K562 (cell line): ENCODE results near the gene SYTL2. TPM values are rescaled to one million over a fixed set of nuclear protein-coding genes. Genes with fewer than 3 reads are reported as not detected.

Experiments used
- ATAC-seq: fragments of 200-7000 bp; cut with Tn5 transposase; 3 replicates; pipeline ENCODE4 v1.9.1; 2020; ENCODE audit warnings: moderate library complexity
- BruUV-seq: library from RNA; stranded (reverse); fragments of 400-500 nt; replicated peaks from 2 replicates; lab custom pipeline; 2021; lab: Mats Ljungman, UMichigan
- CTCF ChIA-PET: fragments of 300-600 bp; formaldehyde crosslinking; extraction: SDS; loops from one replicate; lab custom pipeline; 2021; ENCODE audit warnings: low intra/inter-chr PET ratio; lab: Yijun Ruan, JAX
- POLR2A ChIA-PET: fragments of 300-600, 350-650 bp; sonication (Branson Sonifier 250); formaldehyde crosslinking; extraction: SDS; loops from one replicate; lab custom pipeline; 2021; ENCODE audit warnings: antibody characterized with exemption, inconsistent platforms; lab: Yijun Ruan, JAX
- DNase-seq, 4 experiments: peaks; one replicate each; pipeline versions ENCODE4 v3.0.0 to v3.0.0-alpha.2; 2011 to 2018; ENCODE audit warnings: low spot score in 3 of 4, mixed read lengths in 3 of 4; ENCODE audit errors: extremely low read depth in 1 of 4
- FAIRE-seq: peaks from 2 replicates; lab custom pipeline; 2011; peaks lifted over from hg19 to GRCh38; lab: Jason Lieb, UNC
- H2AFZ ChIP-seq: 2 replicates; pipeline ENCODE4 v1.6.0; 2011; ENCODE audit warnings: low read depth, low read length, control low read depth, inconsistent platforms
- H3K27ac ChIP-seq: fragments of 200-600 bp; 3 replicates; pipeline ENCODE4 v1.8.0; 2011; ENCODE audit warnings: low read depth, mild to moderate bottlenecking, control low read depth, inconsistent platforms, low read length, moderate library complexity, mixed read lengths; ENCODE audit errors: extremely low read depth
- H3K27me3 ChIP-seq, 2 experiments: fragments of 300-600 bp in 1 of 2; 2 replicates in 1 of 2; 3 replicates in 1 of 2; pipeline versions ENCODE4 v1.6.0 to v1.8.0; 2011; ENCODE audit warnings: inconsistent platforms in 2 of 2, low read length in 2 of 2, mild to moderate bottlenecking in 1 of 2, mixed read lengths in 1 of 2, moderate library complexity in 1 of 2; ENCODE audit not compliant: control insufficient read depth in 2 of 2, insufficient read depth in 2 of 2
- H3K36me3 ChIP-seq: fragments of 300-600 bp; 3 replicates; pipeline ENCODE4 v1.8.0; 2011; ENCODE audit warnings: mild to moderate bottlenecking, low read length, inconsistent platforms; ENCODE audit not compliant: control insufficient read depth, insufficient read depth
- H3K4me1 ChIP-seq, 2 experiments: fragments of 200-600 bp in 1 of 2; replicated peaks in 1 of 2; 2 replicates in 1 of 2; 3 replicates in 1 of 2; pipeline versions ENCODE4 v1.5.1 to v1.8.0; 2011; ENCODE audit warnings: inconsistent platforms in 2 of 2, low read length in 2 of 2, mild to moderate bottlenecking in 1 of 2, mixed read lengths in 1 of 2, moderate library complexity in 1 of 2; ENCODE audit not compliant: control insufficient read depth in 2 of 2, insufficient read depth in 2 of 2
- H3K4me2 ChIP-seq: 2 replicates; pipeline ENCODE4 v1.6.1; 2011; ENCODE audit warnings: low read length, control low read depth, inconsistent platforms, mixed read lengths; ENCODE audit not compliant: insufficient read depth
- H3K4me3 ChIP-seq: fragments of 200-600 bp; sonication (generic), shearing (Covaris generic); 2 replicates; pipeline ENCODE4 v1.5.1; 2016; ENCODE audit warnings: control low read depth, inconsistent platforms
- H3K79me2 ChIP-seq: fragments of 200-600 bp; 3 replicates; pipeline ENCODE4 v1.8.0; 2011; ENCODE audit warnings: low read length, inconsistent platforms; ENCODE audit not compliant: control insufficient read depth, insufficient read depth
- H3K9ac ChIP-seq, 2 experiments: 2 replicates each; pipeline versions ENCODE4 v1.6.0 to v1.6.1; 2011; ENCODE audit warnings: low read depth in 2 of 2, low read length in 2 of 2, control low read depth in 1 of 2, inconsistent platforms in 1 of 2, mild to moderate bottlenecking in 1 of 2, mixed read lengths in 1 of 2; ENCODE audit not compliant: insufficient read depth in 1 of 2
- H3K9me1 ChIP-seq: one replicate; pipeline ENCODE4 v1.6.0; 2011; ENCODE audit warnings: inconsistent platforms, mild to moderate bottlenecking, low read length, moderate library complexity; ENCODE audit not compliant: control insufficient read depth, insufficient read depth
- H3K9me3 ChIP-seq: replicated peaks from 2 replicates; pipeline ENCODE4 v1.5.1; 2011; ENCODE audit warnings: low read depth, low read length, inconsistent platforms; ENCODE audit not compliant: control insufficient read depth, insufficient read depth
- H4K20me1 ChIP-seq: replicated peaks from 2 replicates; pipeline ENCODE4 v1.6.1; 2011; ENCODE audit warnings: low read length, inconsistent platforms, mixed read lengths; ENCODE audit not compliant: control insufficient read depth, insufficient read depth
- ARNT ChIP-seq, 2 experiments: fragments of 450-650 bp; IDR thresholded peaks; 2 replicates each; pipeline ENCODE4 v1.6.1; 2016; ENCODE audit warnings: mild to moderate bottlenecking in 1 of 2
- ASH1L ChIP-seq: fragments of 450-650 bp; IDR thresholded peaks from 2 replicates; pipeline ENCODE4 v1.6.1; 2018; ENCODE audit warnings: borderline replicate concordance, mild to moderate bottlenecking, low read depth; ENCODE audit not compliant: partially characterized antibody
- CCNT2 ChIP-seq: IDR thresholded peaks from 2 replicates; pipeline ENCODE4 v1.6.1; 2011; ENCODE audit warnings: borderline replicate concordance, low read depth, mild to moderate bottlenecking, moderate library complexity, mixed read lengths, low read length; ENCODE audit not compliant: insufficient read length; ENCODE audit errors: extremely low read depth
- HMG20B ChIP-seq: fragments of 250-450 bp; sonication (Bioruptor Pico); IDR thresholded peaks from 2 replicates; pipeline ENCODE4 v1.5.0; 2021; ENCODE audit warnings: mild to moderate bottlenecking
- KDM1A ChIP-seq, 2 experiments: fragments of 450-650 bp; IDR thresholded peaks; 2 replicates each; pipeline ENCODE4 v1.6.1; 2016; ENCODE audit warnings: mild to moderate bottlenecking in 2 of 2
- MAFK ChIP-seq: IDR thresholded peaks from 2 replicates; pipeline ENCODE4 v1.6.1; 2011; ENCODE audit warnings: low read length, improper control_type of control experiment
- PCBP2 ChIP-seq: fragments of 200-400 bp; formaldehyde crosslinking; IDR thresholded peaks from 2 replicates; pipeline ENCODE4 v1.6.1; 2018; ENCODE audit warnings: low read length, low read depth, mild to moderate bottlenecking, moderate library complexity; ENCODE audit not compliant: poor library complexity, severe bottlenecking
- RAD51 ChIP-seq: fragments of 450-650 bp; IDR thresholded peaks from 2 replicates; pipeline ENCODE4 v1.7.1; 2016; ENCODE audit warnings: low read depth, mild to moderate bottlenecking, borderline replicate concordance
- RBM39 ChIP-seq: fragments of 200-400 bp; formaldehyde crosslinking; optimal IDR thresholded peaks from 2 replicates; pipeline ENCODE3; 2018; ENCODE audit warnings: low read depth, low read length
- RFX5 ChIP-seq: IDR thresholded peaks from 2 replicates; pipeline ENCODE4 v1.6.1; 2011; ENCODE audit warnings: low read depth, mild to moderate bottlenecking, improper control_type of control experiment, low read length
- SNRNP70 ChIP-seq: fragments of 200-400 bp; formaldehyde crosslinking; optimal IDR thresholded peaks from 2 replicates; pipeline ENCODE3; 2017; ENCODE audit warnings: low read depth, low read length
- SUPT5H ChIP-seq: fragments of 450-650 bp; IDR thresholded peaks from 2 replicates; pipeline ENCODE4 v1.6.1; 2016
- TAF7 ChIP-seq: fragments of 450-650 bp; IDR thresholded peaks from 2 replicates; pipeline ENCODE4 v1.6.1; 2016; ENCODE audit warnings: missing genetic modification characterization, missing compliant biosample characterization
- TFAM ChIP-seq: fragments of 250-450 bp; sonication (Bioruptor Pico); conservative IDR thresholded peaks from 2 replicates; pipeline ENCODE4 v1.5.0; 2021; ENCODE audit warnings: mild to moderate bottlenecking, moderate library complexity
- VEZF1 ChIP-seq: fragments of 200-800 bp; sonication (Bioruptor generic); IDR thresholded peaks from 2 replicates; pipeline ENCODE4 v1.6.1; 2017; ENCODE audit warnings: missing genetic modification characterization, missing compliant biosample characterization
- ZKSCAN3 ChIP-seq: fragments of 250-450 bp; sonication (Bioruptor Pico); IDR thresholded peaks from 2 replicates; pipeline ENCODE4 v1.4.0; 2020
- ZNF696 ChIP-seq: fragments of 250-450 bp; sonication (Bioruptor Pico); conservative IDR thresholded peaks from 2 replicates; pipeline ENCODE4 v1.4.0; 2020; ENCODE audit warnings: mild to moderate bottlenecking, moderate library complexity
- ZNF830 ChIP-seq: fragments of 250-450 bp; sonication (Bioruptor Pico); IDR thresholded peaks from 2 replicates; pipeline ENCODE4 v1.5.0; 2021; ENCODE audit warnings: mild to moderate bottlenecking
- WGBS: fragments of 100-300 bp; shearing (Covaris generic); methylation state at CpG from one replicate; pipeline ENCODE4 v1.1.6; 2016; ENCODE audit warnings: low coverage, mixed read lengths; ENCODE audit not compliant: insufficient coverage; ENCODE audit errors: missing lambda C conversion rate; 5-methylcytosine and 5-hydroxymethylcytosine counted together
- in situ Hi-C: fragments of 300-500 bp; cut with MboI; formaldehyde crosslinking; loops from 4 replicates; pipeline ENCODE4 v1.15.0; 2018; ENCODE audit warnings: inconsistent platforms, mixed read lengths
- intact Hi-C: fragments of 100-400 bp; cut with micrococcal nuclease; formaldehyde crosslinking; loops from 2 replicates; pipeline ENCODE4 v1.14.2; 2022
- polyA plus RNA-seq, 8 experiments: library from polyadenylated mRNA; depleted of rRNA in 4 of 8; stranded (reverse) in 5 of 8; unstranded in 3 of 8; fragments of >200 nt; fragmentation: Nextera tagmentation in 2 of 8; fragmentation: Illumina TruSeq in 1 of 8; extraction: Ambion mirVana in 2 of 8; extraction: Trizol in 1 of 8; gene quantifications; 2 replicates each; pipeline versions ENCODE4 v1.2.1 to v1.2.3, GENCODE V29; 2011 to 2014; ENCODE audit warnings: inconsistent platforms in 1 of 8, missing spikeins in 1 of 8
- total RNA-seq, 7 experiments: library from RNA; depleted of rRNA in 6 of 7; stranded (reverse); fragments of >200 nt in 6 of 7; fragmentation: Illumina TruSeq in 2 of 7; extraction: Trizol in 2 of 7; gene quantifications; 2 replicates each; pipeline versions ENCODE4 v1.2.1 to v1.2.3, GENCODE V29; 2011 to 2021; ENCODE audit warnings: low replicate concordance in 1 of 7
- TF ChIP-seq, protein P1 (sequence below), 2 experiments: fragments of 450-650 bp in 1 of 2; IDR thresholded peaks; 2 replicates each; pipeline ENCODE4 v1.6.1; 2011 to 2017; ENCODE audit warnings: low read depth in 2 of 2, antibody characterized with exemption in 1 of 2, borderline replicate concordance in 1 of 2, low read length in 1 of 2, mild to moderate bottlenecking in 1 of 2, mixed read lengths in 1 of 2; ENCODE audit not compliant: control insufficient read depth in 1 of 2

SYTL2 gene
- total and polyA plus RNA-seq, 9 of the 15 experiments (the other 6 are each of a cell fraction or from before 2014, with no cell fraction given): 0.05 to 0.57 (median 0.35) TPM

DNA sequence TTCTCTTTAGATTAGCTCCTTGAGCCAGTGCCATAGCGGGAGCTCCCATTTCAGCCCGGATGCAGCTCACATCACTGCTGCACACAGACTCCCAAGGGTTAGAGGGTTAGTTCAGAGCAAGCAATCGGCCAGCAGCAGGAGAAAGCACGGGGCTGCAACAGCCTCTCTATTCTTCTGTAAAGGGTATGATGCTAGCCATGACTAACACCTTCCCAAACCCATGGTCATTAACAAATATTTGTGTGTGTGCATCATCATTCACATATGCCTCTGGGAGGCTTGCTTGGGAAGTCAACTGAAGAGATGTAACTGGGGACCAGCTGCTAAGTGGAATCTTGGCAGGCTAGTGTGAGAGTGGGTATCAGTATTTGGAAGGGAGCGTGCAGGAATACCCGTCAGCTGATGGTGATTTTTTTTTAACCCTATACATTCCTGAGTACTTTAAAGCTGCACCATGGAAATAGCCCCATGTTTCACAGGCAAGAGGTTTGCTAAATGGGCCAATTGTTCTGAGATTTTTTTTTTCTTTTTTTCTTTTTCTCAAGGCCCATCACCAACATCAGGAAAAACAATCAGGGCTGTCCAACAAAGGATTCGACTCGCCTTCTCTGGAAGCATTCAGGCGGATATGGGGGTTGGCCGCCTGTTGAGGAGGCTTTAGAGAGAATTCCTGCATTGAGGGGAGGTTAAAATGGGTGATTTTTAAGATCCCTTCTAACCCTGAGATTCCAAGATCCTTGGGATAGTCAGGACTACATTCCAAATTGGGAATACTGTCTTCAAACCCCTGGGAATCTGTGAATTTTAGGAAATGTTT lies 91.7 kb downstream of the SYTL2 start:
- DNase-seq (no peak), ATAC-seq (peak; percentile 37; the same call in 2 of the 3 replicates), FAIRE-seq (no peak)
- no peak for TF ChIP-seq MAFK
- TF ChIP-seq HMG20B (CRISPR knock-in tag): no peak
- TF ChIP-seq ASH1L: no peak
- TF ChIP-seq RFX5: no peak
- no peak for TF ChIP-seq TAF7 (tag)
- TF ChIP-seq ARNT (IDR thresholded peaks at IDR 0.05): no peak
- no peak for TF ChIP-seq VEZF1 (CRISPR knock-in tag)
- no peak for TF ChIP-seq RBM39
- no peak for TF ChIP-seq CCNT2
- TF ChIP-seq SUPT5H: no peak
- no peak for TF ChIP-seq RAD51
- TF ChIP-seq TFAM (CRISPR knock-in tag): no peak
- TF ChIP-seq SNRNP70: no peak
- no peak for TF ChIP-seq ZKSCAN3
- TF ChIP-seq PCBP2: no peak
- no peak for TF ChIP-seq ZNF696
- no peak for TF ChIP-seq ZNF830 (CRISPR knock-in tag)
- TF ChIP-seq KDM1A (IDR thresholded peaks at IDR 0.05): no peak
- TF ChIP-seq, protein P1, sequence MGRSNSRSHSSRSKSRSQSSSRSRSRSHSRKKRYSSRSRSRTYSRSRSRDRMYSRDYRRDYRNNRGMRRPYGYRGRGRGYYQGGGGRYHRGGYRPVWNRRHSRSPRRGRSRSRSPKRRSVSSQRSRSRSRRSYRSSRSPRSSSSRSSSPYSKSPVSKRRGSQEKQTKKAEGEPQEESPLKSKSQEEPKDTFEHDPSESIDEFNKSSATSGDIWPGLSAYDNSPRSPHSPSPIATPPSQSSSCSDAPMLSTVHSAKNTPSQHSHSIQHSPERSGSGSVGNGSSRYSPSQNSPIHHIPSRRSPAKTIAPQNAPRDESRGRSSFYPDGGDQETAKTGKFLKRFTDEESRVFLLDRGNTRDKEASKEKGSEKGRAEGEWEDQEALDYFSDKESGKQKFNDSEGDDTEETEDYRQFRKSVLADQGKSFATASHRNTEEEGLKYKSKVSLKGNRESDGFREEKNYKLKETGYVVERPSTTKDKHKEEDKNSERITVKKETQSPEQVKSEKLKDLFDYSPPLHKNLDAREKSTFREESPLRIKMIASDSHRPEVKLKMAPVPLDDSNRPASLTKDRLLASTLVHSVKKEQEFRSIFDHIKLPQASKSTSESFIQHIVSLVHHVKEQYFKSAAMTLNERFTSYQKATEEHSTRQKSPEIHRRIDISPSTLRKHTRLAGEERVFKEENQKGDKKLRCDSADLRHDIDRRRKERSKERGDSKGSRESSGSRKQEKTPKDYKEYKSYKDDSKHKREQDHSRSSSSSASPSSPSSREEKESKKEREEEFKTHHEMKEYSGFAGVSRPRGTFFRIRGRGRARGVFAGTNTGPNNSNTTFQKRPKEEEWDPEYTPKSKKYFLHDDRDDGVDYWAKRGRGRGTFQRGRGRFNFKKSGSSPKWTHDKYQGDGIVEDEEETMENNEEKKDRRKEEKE (IDR thresholded peaks at IDR 0.05; ENCODE audit: borderline replicate concordance in 1 of 2, control insufficient read depth in 1 of 2, low read depth in 2 of 2, low read length in 1 of 2): no peak
- H3K27me3 ChIP-seq: peaks cover 3 to 5% of the 10 kb centered on the region in 2 experiments; a peak in 4 of 5 replicates
- H3K9me1 ChIP-seq: no peaks in the 10 kb centered on the region
- H3K9me3 ChIP-seq: no peaks in the 10 kb centered on the region
- H3K4me1 ChIP-seq: no peaks in the 10 kb centered on the region
- intact Hi-C loops (no loop called here), in situ Hi-C loops (no loop called here)
- H3K9ac ChIP-seq: no peak overlapping the region
- no peaks in the 10 kb centered on the region for H3K79me2 ChIP-seq
- WGBS: 0% methylated on average over 10 of the region's 10 CpGs
- H3K27ac ChIP-seq: no peak overlapping the region
- ChIA-PET CTCF (no interaction called here), POLR2A (interaction anchor here (0.6 kb wide), 1 partner anchor 8 kb away, joined by 3 read pairs; no protein-coding TSS in a partner anchor)
- H3K36me3 ChIP-seq: no peaks in the 10 kb centered on the region
- H3K4me2 ChIP-seq: no peak overlapping the region
- H3K4me3 ChIP-seq: no peak overlapping the region
- H4K20me1 ChIP-seq: no peaks in the 10 kb centered on the region
- no peak overlapping the region for H2AFZ ChIP-seq
- no TSS peak for BruUV-seq
